GM18907 (cell line): ENCODE data around the gene BSG.

ENCODE experiments used
- ATAC-seq: cut with Tn5 transposase; IDR thresholded peaks from one replicate; pipeline ENCODE4 v1.9.1; 2021; ENCODE audit warnings: mild to moderate bottlenecking, moderate library complexity; ENCODE audit not compliant: unreplicated experiment

The BSG gene

GRCh38 chr19:572140-572742 lies at the start of gene BSG:
BSG (plus strand) TSS chr19:572596; CDS start chr19:572635, 39 bp downstream.
- ATAC-seq: peak; percentile 77

DNA sequence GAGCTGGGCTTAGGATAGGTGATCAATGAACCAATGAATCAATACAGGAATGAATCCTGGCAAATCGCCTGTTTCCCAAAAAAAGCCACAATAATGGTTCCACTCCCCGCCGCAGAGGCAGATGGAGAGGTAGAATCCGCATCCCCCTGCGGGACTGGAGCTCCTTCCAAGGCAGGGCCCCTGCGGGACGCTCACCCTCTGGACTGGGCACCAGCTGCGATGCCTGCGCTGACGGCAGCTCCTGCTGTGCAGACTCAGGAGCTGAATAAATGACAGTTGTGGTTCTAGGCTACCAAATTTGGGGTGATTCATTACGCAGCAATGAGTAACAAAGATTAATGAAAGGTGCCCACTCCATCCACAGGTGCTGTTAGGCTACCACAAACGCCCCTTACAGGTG lies 49.7 kb upstream of the BSG start:
- no peak for ATAC-seq

- no peak for ATAC-seq
Measured at GRCh38 chr19:524062-524674, 48.2 kb upstream of the BSG start.

GRCh38 chr19:525029-525428 lies 47.4 kb upstream of the BSG start:
- ATAC-seq: no peak

DNA sequence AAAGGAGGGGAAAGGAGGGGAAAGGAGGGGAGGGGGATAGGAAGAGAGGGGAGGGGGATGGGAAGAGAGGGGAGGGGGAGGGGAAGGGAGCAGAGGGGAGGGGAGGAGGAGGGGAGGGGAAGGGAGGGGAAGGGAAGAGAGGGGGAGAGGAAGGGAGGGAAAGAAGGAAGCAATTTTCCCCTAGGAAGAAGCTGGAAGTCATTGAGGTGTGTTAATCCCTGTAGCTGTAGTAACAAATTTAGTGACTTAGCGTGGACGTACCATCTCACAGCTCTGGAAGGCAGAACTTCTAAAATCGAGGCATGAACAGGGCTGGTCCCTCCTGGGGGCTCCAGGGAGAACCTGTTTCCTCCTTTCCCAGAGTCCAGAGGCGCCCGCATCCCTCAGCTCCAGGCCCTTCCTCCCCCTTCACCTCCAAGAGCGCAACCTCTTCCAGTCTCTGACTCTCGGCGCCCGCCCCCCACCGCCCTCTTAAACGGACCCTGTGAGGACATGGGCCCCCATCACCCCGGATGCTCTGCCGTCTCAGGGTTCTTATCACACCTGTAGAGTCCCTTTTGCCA lies 46.5 kb upstream of the BSG start:
- ATAC-seq: no peak

- ATAC-seq: peak; percentile 0
Measured at GRCh38 chr19:530134-531008, 42.0 kb upstream of the BSG start.

DNA sequence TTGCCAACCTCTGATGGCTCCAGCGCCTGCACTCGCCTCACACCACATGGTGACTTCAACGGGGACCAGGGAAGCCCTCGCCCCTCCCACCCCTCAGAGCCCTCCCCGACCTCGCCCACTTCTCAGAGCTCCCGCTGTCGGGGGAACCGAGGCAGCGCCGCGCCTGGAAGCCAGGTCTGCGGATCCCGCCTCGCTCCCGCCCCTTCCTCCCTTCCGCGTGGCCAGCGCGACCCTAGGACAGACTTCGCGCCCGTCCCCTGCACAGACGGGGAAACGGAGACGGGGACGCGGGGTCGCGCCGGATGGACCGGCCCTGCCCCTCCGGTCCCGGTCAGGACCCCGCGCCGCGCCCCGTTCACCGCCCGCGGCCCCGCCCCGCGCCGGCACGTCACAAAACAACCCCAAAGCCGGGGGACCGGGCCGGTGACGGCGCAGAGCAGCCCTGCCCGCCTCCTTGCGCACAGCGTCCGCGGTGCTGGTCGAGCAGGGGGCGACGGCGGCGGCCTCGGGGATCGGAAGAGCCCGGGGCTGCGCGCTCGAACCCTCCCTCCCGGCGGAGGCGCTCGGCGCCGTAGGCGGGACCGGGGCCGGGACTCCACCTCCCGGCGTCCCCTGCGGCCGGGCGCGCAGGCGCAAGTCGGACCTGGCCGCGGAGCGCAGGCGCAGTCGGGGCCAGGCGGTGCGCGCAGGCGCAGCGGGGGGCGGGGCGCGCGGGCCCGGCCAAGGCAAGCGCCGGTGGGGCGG lies 41.2 kb upstream of the BSG start:
- ATAC-seq: peak; percentile 64

DNA sequence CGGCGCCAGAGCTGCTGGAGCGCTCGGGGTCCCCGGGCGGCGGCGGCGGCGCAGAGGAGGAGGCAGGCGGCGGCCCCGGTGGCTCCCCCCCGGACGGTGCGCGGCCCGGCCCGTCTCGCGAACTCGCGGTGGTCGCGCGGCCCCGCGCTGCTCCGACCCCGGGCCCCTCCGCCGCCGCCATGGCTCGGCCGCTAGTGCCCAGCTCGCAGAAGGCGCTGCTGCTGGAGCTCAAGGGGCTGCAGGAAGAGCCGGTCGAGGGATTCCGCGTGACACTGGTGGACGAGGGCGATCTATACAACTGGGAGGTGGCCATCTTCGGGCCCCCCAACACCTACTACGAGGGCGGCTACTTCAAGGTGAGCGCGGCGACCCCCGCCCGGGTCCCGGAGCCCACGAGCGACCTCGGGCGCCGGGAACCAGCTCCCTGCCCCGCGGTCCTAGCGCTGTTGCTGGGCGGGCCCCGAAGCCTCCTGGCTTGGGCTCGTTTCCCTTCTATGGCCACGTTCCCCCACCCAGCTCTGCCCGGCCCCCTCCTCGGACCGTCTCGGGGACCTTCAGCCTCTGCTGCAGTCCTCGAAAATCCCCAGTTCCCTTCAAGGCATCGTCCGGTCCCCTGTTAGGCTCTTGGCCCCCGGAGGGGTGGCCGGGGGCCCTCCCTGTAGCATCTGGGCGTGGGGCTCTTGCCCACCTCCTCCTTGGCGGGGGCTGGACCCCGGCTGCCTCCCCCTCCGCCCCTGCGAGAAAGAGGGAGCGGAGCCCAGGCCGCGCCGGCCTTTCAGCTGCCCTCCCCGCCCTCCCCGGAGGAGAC lies 40.4 kb upstream of the BSG start, which contains the start of gene CDC34:
Gene CDC34 (plus strand): TSS at position 8 of the 808 bp plus-strand sequence. CDS start 172 bp downstream, at position 180.
- ATAC-seq: peak; percentile 59

GRCh38 chr19:532561-533363 lies 39.6 kb upstream of the BSG start:
- no peak for ATAC-seq

DNA sequence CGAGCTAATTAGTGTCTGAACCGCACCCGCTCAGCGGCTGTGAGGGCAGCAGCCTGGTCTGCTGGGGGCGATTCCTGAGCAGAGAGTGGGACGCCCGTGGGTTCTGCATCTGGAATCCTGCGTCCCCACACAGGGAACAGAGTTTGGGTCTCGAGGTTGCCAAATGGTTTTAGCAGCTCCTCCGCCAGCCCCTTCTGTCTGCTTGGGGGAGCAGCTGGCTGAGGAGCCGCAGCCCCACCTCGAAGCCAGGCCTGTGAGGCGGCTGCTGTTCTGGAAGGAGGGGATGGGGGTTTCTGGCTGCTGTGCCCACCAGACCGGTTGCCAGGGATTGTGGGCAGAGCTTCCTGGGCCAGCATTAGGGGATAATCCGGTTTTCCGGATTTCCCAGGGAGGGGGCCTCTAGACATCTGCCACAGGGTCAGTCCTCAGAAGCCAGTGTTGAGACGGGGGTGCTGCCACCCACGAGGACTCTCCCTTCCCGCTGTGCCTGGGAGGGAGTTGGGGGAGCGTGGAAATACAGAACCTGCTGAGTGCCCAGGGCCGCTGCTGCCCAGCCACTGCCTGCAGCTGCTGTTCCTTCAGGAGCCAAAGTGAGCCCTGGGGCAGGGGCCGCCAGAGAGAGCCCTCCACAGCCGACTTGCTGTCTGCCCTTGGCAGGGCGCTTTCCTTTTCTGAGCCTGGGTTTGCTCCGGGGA lies 38.9 kb upstream of the BSG start:
- ATAC-seq: no peak

GRCh38 chr19:534088-534487 lies 38.3 kb upstream of the BSG start:
- no peak for ATAC-seq

DNA sequence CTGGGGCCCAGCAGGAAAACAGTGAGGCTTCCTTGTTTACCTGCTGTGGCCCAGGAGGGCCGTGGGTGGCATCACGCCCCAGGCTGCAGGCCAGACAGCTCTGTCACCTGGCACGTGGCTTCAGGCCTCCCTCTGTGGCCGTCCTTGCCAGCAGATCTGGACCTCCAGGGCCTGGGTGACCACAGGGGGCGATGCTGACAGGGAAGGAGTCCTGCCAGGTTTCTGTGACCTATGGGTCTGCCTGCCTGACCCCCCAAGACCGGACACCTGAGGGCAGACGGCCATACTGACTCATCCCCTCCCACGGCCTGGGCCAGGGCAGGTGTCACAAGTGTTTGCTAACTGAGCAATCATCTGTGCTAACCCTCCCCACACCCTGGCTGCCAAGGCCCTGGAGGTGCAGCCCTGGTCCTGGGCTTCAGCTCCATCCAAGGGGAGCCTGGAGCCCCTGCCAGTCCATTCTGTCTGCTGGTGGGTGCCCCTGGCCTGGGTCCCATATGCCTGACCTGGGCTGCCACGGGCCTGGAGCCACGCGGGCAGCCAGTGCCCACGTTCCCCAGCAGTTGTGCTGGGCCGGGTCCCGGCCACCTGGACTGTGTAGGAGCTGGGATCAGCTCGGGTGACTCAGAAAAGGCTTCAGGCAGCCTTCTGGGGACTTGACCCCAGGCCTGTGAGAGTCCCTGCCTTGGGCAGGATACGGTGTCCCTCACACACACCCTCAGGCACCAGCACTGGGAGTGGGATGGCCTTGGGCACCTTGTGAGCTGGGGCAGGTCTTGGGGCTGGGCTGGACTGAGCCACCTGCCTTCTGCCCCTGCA lies 37.2 kb upstream of the BSG start:
- no peak for ATAC-seq

- ATAC-seq: no peak
Measured at GRCh38 chr19:536031-536880, 36.1 kb upstream of the BSG start.

DNA sequence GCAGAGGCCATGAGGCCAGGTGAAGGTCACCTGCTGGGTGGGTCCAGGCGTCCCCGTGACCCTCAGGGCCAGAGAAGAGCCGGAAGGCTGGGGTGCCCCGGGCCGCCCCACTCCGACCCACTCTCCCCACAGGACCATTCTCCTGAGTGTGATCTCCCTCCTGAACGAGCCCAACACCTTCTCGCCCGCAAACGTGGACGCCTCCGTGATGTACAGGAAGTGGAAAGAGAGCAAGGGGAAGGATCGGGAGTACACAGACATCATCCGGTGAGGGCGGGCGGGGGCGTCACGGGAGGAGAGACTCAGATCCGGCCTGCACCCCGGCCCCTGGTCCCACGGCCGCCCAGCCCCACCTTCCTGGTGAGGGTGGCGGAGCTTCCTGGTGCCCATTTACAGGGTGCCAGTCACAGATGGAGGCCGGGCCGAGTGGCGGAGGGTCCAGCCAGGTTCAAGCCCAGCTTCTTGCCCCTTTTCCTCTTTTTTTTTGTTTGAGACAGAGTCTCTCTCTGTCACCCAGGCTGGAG lies 35.5 kb upstream of the BSG start:
- no peak for ATAC-seq

GRCh38 chr19:538641-539428 lies 33.6 kb upstream of the BSG start:
- no peak for ATAC-seq
